HepG2 (cell line): ENCODE data around the gene TCAF1. TPM values are rescaled to one million over a fixed set of nuclear protein-coding genes. Genes with fewer than 3 reads are reported as not detected.
"Not testable (repeated sequence)": the region's sequence is repeated elsewhere in the genome, so short reads cannot be mapped to it uniquely, and the experiment has no call there.

Experiments
- ATAC-seq: fragments of 200-7000 bp; cut with Tn5 transposase; 3 replicates; pipeline ENCODE4 v1.9.1; 2020; ENCODE audit warnings: mild to moderate bottlenecking, moderate library complexity
- BruUV-seq: library from RNA; stranded (reverse); fragments of 400-500 nt; replicated peaks from 2 replicates; lab custom pipeline; 2021; lab: Mats Ljungman, UMichigan
- CTCF ChIA-PET: fragments of 300-600 bp; formaldehyde crosslinking; extraction: SDS; loops from one replicate; lab custom pipeline; 2021; ENCODE audit warnings: low total read pairs, inconsistent platforms, low intra/inter-chr PET ratio; lab: Yijun Ruan, JAX
- POLR2A ChIA-PET: fragments of 350-600 bp; sonication (Branson Sonifier 250); formaldehyde crosslinking; loops from one replicate; lab custom pipeline; 2020; ENCODE audit warnings: antibody characterized with exemption, inconsistent platforms; lab: Yijun Ruan, JAX
- DNase-seq: peaks from one replicate; pipeline ENCODE4 v3.0.0-alpha.2; 2015; ENCODE audit warnings: low spot score
- FAIRE-seq: peaks from 3 replicates; lab custom pipeline; 2011; peaks lifted over from hg19 to GRCh38; lab: Jason Lieb, UNC
- H2AFZ ChIP-seq: one replicate; pipeline ENCODE4 v1.6.1; 2011; ENCODE audit warnings: low read length, inconsistent platforms
- H3K27ac ChIP-seq: fragments of 300-600 bp; 3 replicates; pipeline ENCODE4 v1.8.0; 2011; ENCODE audit warnings: mixed run types, mild to moderate bottlenecking, mixed read lengths, low read length, inconsistent platforms; ENCODE audit not compliant: insufficient read depth; ENCODE audit errors: extremely low read length
- H3K27me3 ChIP-seq, 2 experiments: fragments of 200-600 bp in 1 of 2; 2 replicates in 1 of 2; 3 replicates in 1 of 2; pipeline versions ENCODE4 v1.6.0 to v1.8.0; 2011; ENCODE audit warnings: low read length in 2 of 2, mild to moderate bottlenecking in 2 of 2, moderate library complexity in 2 of 2, inconsistent platforms in 1 of 2; ENCODE audit not compliant: insufficient read depth in 2 of 2, control insufficient read depth in 1 of 2
- H3K36me3 ChIP-seq, 2 experiments: fragments of 200-600 bp in 1 of 2; replicated peaks in 1 of 2; 2 replicates in 1 of 2; 3 replicates in 1 of 2; pipeline versions ENCODE4 v1.5.1 to v1.8.0; 2011; ENCODE audit warnings: low read length in 2 of 2, inconsistent platforms in 1 of 2; ENCODE audit not compliant: insufficient read depth in 2 of 2, control insufficient read depth in 1 of 2
- H3K4me1 ChIP-seq: 2 replicates; pipeline ENCODE4 v1.5.1; 2012; ENCODE audit warnings: low read length, inconsistent platforms; ENCODE audit not compliant: insufficient read depth
- H3K4me2 ChIP-seq: 2 replicates; pipeline ENCODE4 v1.6.0; 2011; ENCODE audit warnings: low read depth, low read length, inconsistent platforms
- H3K4me3 ChIP-seq, 3 experiments: fragments of 200-600 bp in 1 of 3; sonication (generic), shearing (Covaris generic) in 1 of 3; replicated peaks in 1 of 3; 2 replicates each; pipeline ENCODE4 v1.5.1; 2011 to 2016; ENCODE audit warnings: low read length in 3 of 3, inconsistent platforms in 2 of 3, low read depth in 2 of 3, mild to moderate bottlenecking in 2 of 3, control low read depth in 1 of 3, mixed read lengths in 1 of 3; ENCODE audit not compliant: insufficient read depth in 1 of 3
- H3K79me2 ChIP-seq: one replicate; pipeline ENCODE4 v1.6.1; 2011; ENCODE audit warnings: low read length, inconsistent platforms; ENCODE audit not compliant: insufficient read depth
- H3K9ac ChIP-seq: 2 replicates; pipeline ENCODE4 v1.6.0; 2011; ENCODE audit warnings: mild to moderate bottlenecking, low read depth, low read length, inconsistent platforms; ENCODE audit not compliant: insufficient read depth
- H3K9me3 ChIP-seq: 2 replicates; pipeline ENCODE4 v1.5.1; 2012; ENCODE audit warnings: mild to moderate bottlenecking, low read length
- H4K20me1 ChIP-seq: 2 replicates; pipeline ENCODE4 v1.6.0; 2011; ENCODE audit warnings: inconsistent platforms, mild to moderate bottlenecking, low read length, moderate library complexity; ENCODE audit not compliant: insufficient read depth
- GABPB1 ChIP-seq: IDR thresholded peaks from 2 replicates; pipeline ENCODE4 v1.6.1; 2016; ENCODE audit warnings: mild to moderate bottlenecking, missing genetic modification reagents, moderate library complexity, missing compliant biosample characterization
- GATAD1 ChIP-seq: IDR thresholded peaks from 2 replicates; pipeline ENCODE4 v1.6.1; 2016; ENCODE audit warnings: missing genetic modification reagents, missing compliant biosample characterization
- GATAD2A ChIP-seq: IDR thresholded peaks from 2 replicates; pipeline ENCODE4 v1.6.1; 2016
- HMGXB4 ChIP-seq, 2 experiments: sonication (generic) in 1 of 2; formaldehyde crosslinking in 1 of 2; IDR thresholded peaks; 2 replicates each; pipeline versions ENCODE4 v1.4.0 to v1.6.1; 2018 to 2020; ENCODE audit warnings: missing genetic modification reagents in 2 of 2, borderline replicate concordance in 1 of 2, low read depth in 1 of 2, mild to moderate bottlenecking in 1 of 2, missing biosample characterization in 1 of 2
- HOXA3 ChIP-seq: sonication (generic); formaldehyde crosslinking; IDR thresholded peaks from 2 replicates; pipeline ENCODE4 v1.5.0; 2020; ENCODE audit warnings: missing genetic modification reagents
- KDM2A ChIP-seq: sonication (generic); formaldehyde crosslinking; IDR thresholded peaks from 2 replicates; pipeline ENCODE4 v1.4.0; 2020; ENCODE audit warnings: low read depth, missing genetic modification reagents, borderline replicate concordance
- NR2F6 ChIP-seq, 2 experiments: IDR thresholded peaks; 2 replicates each; pipeline ENCODE4 v1.6.1; 2016; ENCODE audit warnings: antibody characterized with exemption in 1 of 2, mild to moderate bottlenecking in 1 of 2
- PHF5A ChIP-seq: IDR thresholded peaks from one replicate; pipeline ENCODE4 v1.6.1; 2018; ENCODE audit warnings: low read depth, missing genetic modification reagents; ENCODE audit not compliant: unreplicated experiment
- RXRB ChIP-seq: IDR thresholded peaks from 2 replicates; pipeline ENCODE4 v1.6.1; 2016; ENCODE audit warnings: borderline replicate concordance, missing genetic modification reagents, missing compliant biosample characterization
- SAP130 ChIP-seq: IDR thresholded peaks from 2 replicates; pipeline ENCODE4 v1.6.1; 2016; ENCODE audit warnings: low read depth
- SP5 ChIP-seq: IDR thresholded peaks from 2 replicates; pipeline ENCODE4 v1.6.1; 2016; ENCODE audit warnings: low read depth, borderline replicate concordance
- STAG1 ChIP-seq: sonication (generic); formaldehyde crosslinking; IDR thresholded peaks from 2 replicates; pipeline ENCODE4 v1.4.0; 2020; ENCODE audit warnings: missing genetic modification reagents
- ZNF331 ChIP-seq: sonication (generic); formaldehyde crosslinking; IDR thresholded peaks from 2 replicates; pipeline ENCODE4 v1.4.0; 2020; ENCODE audit warnings: missing genetic modification reagents
- ZNF777 ChIP-seq: sonication (generic); formaldehyde crosslinking; IDR thresholded peaks from 2 replicates; pipeline ENCODE4 v1.4.0; 2020; ENCODE audit warnings: missing genetic modification reagents
- WGBS: methylation state at CpG from one replicate; pipeline ENCODE4 v1.1.6; 2017; ENCODE audit warnings: low lambda C conversion rate; 5-methylcytosine and 5-hydroxymethylcytosine counted together
- in situ Hi-C: cut with HindIII; loops from 2 replicates; pipeline ENCODE4 v1.10.0; 2017; ENCODE audit warnings: low pct_unique_long_range_greater_than_20kb; ENCODE audit not compliant: extremely low pct_ligation_motif_present
- intact Hi-C: fragments of 100-400 bp; cut with micrococcal nuclease; formaldehyde crosslinking; loops from one replicate; pipeline ENCODE4 v1.10.0; 2022; ENCODE audit not compliant: unreplicated experiment
- polyA plus RNA-seq, 8 experiments: library from polyadenylated mRNA; depleted of rRNA in 3 of 8; stranded (reverse) in 7 of 8; unstranded in 1 of 8; fragments of >200 nt; fragmentation: Illumina TruSeq in 4 of 8; extraction: Trizol in 4 of 8; gene quantifications; 2 replicates each; pipeline versions ENCODE4 v1.2.1 to v1.2.3, GENCODE V29; 2011 to 2016; ENCODE audit warnings: low read depth in 4 of 8, missing spikeins in 1 of 8, mixed read lengths in 1 of 8; ENCODE audit not compliant: insufficient read depth in 1 of 8
- total RNA-seq, 5 experiments: library from RNA; depleted of rRNA; stranded (reverse); fragments of >200 nt; fragmentation: Illumina TruSeq; extraction: Trizol; gene quantifications; 2 replicates each; pipeline ENCODE4 v1.2.3, GENCODE V29; 2016; ENCODE audit warnings: low read depth in 1 of 5
- TF ChIP-seq, protein P1 (sequence below): sonication (generic); formaldehyde crosslinking; IDR thresholded peaks from 2 replicates; pipeline ENCODE4 v1.4.0; 2020; ENCODE audit warnings: missing genetic modification reagents
- TF ChIP-seq, protein P2 (sequence below): IDR thresholded peaks from 2 replicates; pipeline ENCODE4 v1.4.0; 2020; ENCODE audit warnings: mild to moderate bottlenecking, missing genetic modification reagents

TCAF1 gene
- total and polyA plus RNA-seq, 2 of the 13 experiments (the other 11 are each of a cell fraction or from before 2014, with no cell fraction given): 36.2 to 101 TPM

DNA sequence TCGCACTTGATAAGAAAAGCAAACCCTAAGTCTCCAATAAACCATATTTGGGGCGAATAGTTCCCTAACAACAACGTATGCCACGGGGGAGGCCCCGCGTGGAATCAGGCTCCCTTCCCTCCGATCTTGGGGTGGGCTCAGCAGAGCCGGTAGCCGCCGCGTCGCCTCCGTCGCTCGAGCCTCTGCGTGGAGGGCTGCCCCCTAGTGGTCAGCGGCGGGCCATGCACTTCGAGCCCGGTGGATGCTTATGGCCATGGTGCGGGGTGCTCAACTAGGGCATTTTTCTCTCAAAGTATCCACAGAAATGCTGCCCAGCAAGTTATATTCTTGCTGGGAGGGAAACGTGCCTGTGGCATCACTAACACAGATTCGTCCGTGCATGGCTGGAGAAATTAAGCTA lies 64.8 kb downstream of the TCAF1 start:
- 1% methylated on average over 9 of the region's 24 CpGs for WGBS
- POLR2A ChIA-PET; intact Hi-C loops; H3K27me3 ChIP-seq; H3K4me1 ChIP-seq; H3K27ac ChIP-seq; H3K36me3 ChIP-seq; CTCF ChIA-PET; H3K9ac ChIP-seq; DNase-seq; in situ Hi-C loops; H2AFZ ChIP-seq; H3K79me2 ChIP-seq; H4K20me1 ChIP-seq; BruUV-seq; H3K9me3 ChIP-seq; TF ChIP-seq NR2F6 (IDR thresholded peaks at IDR 0.05): not testable (repeated sequence)
- H3K4me3 ChIP-seq: peak overlapping the region in 1 of 3 experiments; percentile 28; a peak in 1 of 6 replicates
- FAIRE-seq (peak; percentile 79), ATAC-seq (peak; percentile 82)
- H3K4me2 ChIP-seq: peak overlapping the region; percentile 32; the same call in 1 of the 2 replicates
- TF ChIP-seq ZNF331: 0 out of 2 replicates have a peak, but pooled peaks have one; percentile 39
- peak; percentile 70; the same call in 1 of the 2 replicates for TF ChIP-seq KDM2A (CRISPR knock-in tag)
- TF ChIP-seq, protein P1, sequence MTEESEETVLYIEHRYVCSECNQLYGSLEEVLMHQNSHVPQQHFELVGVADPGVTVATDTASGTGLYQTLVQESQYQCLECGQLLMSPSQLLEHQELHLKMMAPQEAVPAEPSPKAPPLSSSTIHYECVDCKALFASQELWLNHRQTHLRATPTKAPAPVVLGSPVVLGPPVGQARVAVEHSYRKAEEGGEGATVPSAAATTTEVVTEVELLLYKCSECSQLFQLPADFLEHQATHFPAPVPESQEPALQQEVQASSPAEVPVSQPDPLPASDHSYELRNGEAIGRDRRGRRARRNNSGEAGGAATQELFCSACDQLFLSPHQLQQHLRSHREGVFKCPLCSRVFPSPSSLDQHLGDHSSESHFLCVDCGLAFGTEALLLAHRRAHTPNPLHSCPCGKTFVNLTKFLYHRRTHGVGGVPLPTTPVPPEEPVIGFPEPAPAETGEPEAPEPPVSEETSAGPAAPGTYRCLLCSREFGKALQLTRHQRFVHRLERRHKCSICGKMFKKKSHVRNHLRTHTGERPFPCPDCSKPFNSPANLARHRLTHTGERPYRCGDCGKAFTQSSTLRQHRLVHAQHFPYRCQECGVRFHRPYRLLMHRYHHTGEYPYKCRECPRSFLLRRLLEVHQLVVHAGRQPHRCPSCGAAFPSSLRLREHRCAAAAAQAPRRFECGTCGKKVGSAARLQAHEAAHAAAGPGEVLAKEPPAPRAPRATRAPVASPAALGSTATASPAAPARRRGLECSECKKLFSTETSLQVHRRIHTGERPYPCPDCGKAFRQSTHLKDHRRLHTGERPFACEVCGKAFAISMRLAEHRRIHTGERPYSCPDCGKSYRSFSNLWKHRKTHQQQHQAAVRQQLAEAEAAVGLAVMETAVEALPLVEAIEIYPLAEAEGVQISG (CRISPR knock-in tag): peak; percentile 36; the same call in 1 of the 2 replicates
- TF ChIP-seq PHF5A (CRISPR knock-in tag): peak; percentile 32
- peak; percentile 50; the same call in 1 of the 2 replicates for TF ChIP-seq GABPB1 (CRISPR knock-in tag)
- TF ChIP-seq NR2F6 (CRISPR knock-in tag; IDR thresholded peaks at IDR 0.05): peak; percentile 16; the same call in 1 of the 2 replicates
- peak; percentile 52; the same call in 1 of the 2 replicates for TF ChIP-seq SAP130 (CRISPR knock-in tag)
- TF ChIP-seq HOXA3 (CRISPR knock-in tag): peak; percentile 25; the same call in 1 of the 2 replicates
- TF ChIP-seq GATAD2A: peak; percentile 29; the same call in 1 of the 2 replicates
- peak; percentile 53 for TF ChIP-seq ZNF777 (CRISPR knock-in tag)
- TF ChIP-seq SP5 (CRISPR knock-in tag): peak; percentile 36; the same call in 1 of the 2 replicates
- 0 out of 2 replicates have a peak, but pooled peaks have one; percentile 11 for TF ChIP-seq RXRB (CRISPR knock-in tag)
- TF ChIP-seq GATAD1 (CRISPR knock-in tag): 0 out of 2 replicates have a peak, but pooled peaks have one; percentile 25
- TF ChIP-seq, protein P2, sequence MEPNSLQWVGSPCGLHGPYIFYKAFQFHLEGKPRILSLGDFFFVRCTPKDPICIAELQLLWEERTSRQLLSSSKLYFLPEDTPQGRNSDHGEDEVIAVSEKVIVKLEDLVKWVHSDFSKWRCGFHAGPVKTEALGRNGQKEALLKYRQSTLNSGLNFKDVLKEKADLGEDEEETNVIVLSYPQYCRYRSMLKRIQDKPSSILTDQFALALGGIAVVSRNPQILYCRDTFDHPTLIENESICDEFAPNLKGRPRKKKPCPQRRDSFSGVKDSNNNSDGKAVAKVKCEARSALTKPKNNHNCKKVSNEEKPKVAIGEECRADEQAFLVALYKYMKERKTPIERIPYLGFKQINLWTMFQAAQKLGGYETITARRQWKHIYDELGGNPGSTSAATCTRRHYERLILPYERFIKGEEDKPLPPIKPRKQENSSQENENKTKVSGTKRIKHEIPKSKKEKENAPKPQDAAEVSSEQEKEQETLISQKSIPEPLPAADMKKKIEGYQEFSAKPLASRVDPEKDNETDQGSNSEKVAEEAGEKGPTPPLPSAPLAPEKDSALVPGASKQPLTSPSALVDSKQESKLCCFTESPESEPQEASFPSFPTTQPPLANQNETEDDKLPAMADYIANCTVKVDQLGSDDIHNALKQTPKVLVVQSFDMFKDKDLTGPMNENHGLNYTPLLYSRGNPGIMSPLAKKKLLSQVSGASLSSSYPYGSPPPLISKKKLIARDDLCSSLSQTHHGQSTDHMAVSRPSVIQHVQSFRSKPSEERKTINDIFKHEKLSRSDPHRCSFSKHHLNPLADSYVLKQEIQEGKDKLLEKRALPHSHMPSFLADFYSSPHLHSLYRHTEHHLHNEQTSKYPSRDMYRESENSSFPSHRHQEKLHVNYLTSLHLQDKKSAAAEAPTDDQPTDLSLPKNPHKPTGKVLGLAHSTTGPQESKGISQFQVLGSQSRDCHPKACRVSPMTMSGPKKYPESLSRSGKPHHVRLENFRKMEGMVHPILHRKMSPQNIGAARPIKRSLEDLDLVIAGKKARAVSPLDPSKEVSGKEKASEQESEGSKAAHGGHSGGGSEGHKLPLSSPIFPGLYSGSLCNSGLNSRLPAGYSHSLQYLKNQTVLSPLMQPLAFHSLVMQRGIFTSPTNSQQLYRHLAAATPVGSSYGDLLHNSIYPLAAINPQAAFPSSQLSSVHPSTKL (CRISPR knock-in tag): peak; percentile 25; the same call in 1 of the 2 replicates
- TF ChIP-seq HMGXB4 (CRISPR knock-in tag; IDR thresholded peaks at IDR 0.05; ENCODE audit: borderline replicate concordance in 1 of 2, low read depth in 1 of 2): peak in 1 of 2 experiments; percentile 89; a peak in 2 of 4 replicates
- peak; percentile 68 for TF ChIP-seq STAG1
